NT2/D1 (cell line): ENCODE data around the gene IGF1R.

Experiments
- SUZ12 ChIP-seq: IDR thresholded peaks from 2 replicates; pipeline ENCODE4 v1.6.1; 2011; ENCODE audit not compliant: insufficient read length, insufficient read depth; ENCODE audit errors: extremely low read depth
- YY1 ChIP-seq: IDR thresholded peaks from 2 replicates; pipeline ENCODE4 v1.6.1; 2011; ENCODE audit not compliant: insufficient read length, insufficient read depth
- ZNF274 ChIP-seq: IDR thresholded peaks from 2 replicates; pipeline ENCODE4 v1.6.1; 2011; ENCODE audit warnings: mild to moderate bottlenecking, low read depth, low read length

- no peak for TF ChIP-seq YY1
- no peak for TF ChIP-seq SUZ12
- TF ChIP-seq ZNF274, result no peak
Observed at GRCh38 chr15:98958918-98959639, 310.7 kb downstream of the IGF1R start.
